ENCODE data around the gene SCEL.

GRCh38 chr13:77620138-77620537 is 84.6 kb downstream of the SCEL start:
- no peak for TF ChIP-seq SIN3A (IDR thresholded peaks at IDR 0.05; ENCODE audit: borderline replicate concordance, insufficient read depth, low read length)
- TF ChIP-seq TAF1 (IDR thresholded peaks at IDR 0.05; ENCODE audit: borderline replicate concordance, insufficient read depth, low read length), result no peak
- no peak for TF ChIP-seq FOXP2 (optimal IDR thresholded peaks at IDR 0.05; ENCODE audit: borderline replicate concordance, extremely low read depth, extremely low read length, insufficient read depth)
- TF ChIP-seq POLR2AphosphoS5 (IDR thresholded peaks at IDR 0.05; ENCODE audit: low read depth, low read length), result no peak
- TF ChIP-seq REST (IDR thresholded peaks at IDR 0.05; ENCODE audit: insufficient read depth in 1 of 2, low read depth in 2 of 2, low read length in 2 of 2), result no peak

All from PFSK-1 (cell line).